H9 (cell line): ENCODE data around the gene NFIX. TPM values are rescaled to one million over a fixed set of nuclear protein-coding genes. Genes with fewer than 3 reads are reported as not detected.
A peak's percentile ranks its signal among the peaks of the same experiment; 100 is the strongest.

ENCODE experiments used
- DNase-seq: peaks from one replicate; pipeline ENCODE4 v3.0.0-alpha.2; 2017
- H2AFZ ChIP-seq: one replicate; pipeline ENCODE4 v1.6.1; 2013; ENCODE audit warnings: mild to moderate bottlenecking, low read length, control low read depth, moderate library complexity
- H2AK5ac ChIP-seq: 2 replicates; pipeline ENCODE4 v1.6.1; 2013; ENCODE audit warnings: low read length, control low read depth, mixed read lengths; ENCODE audit not compliant: insufficient read length
- H2BK120ac ChIP-seq: one replicate; pipeline ENCODE4 v1.6.1; 2013; ENCODE audit warnings: low read depth, mild to moderate bottlenecking, low read length, control low read depth, inconsistent platforms; ENCODE audit not compliant: poor library complexity, severe bottlenecking
- H2BK12ac ChIP-seq: 2 replicates; pipeline ENCODE4 v1.6.1; 2013; ENCODE audit warnings: low read length, control low read depth, mixed read lengths, low read depth; ENCODE audit not compliant: insufficient read length
- H2BK15ac ChIP-seq: 2 replicates; pipeline ENCODE4 v1.6.1; 2013; ENCODE audit warnings: low read depth, low read length, control low read depth
- H2BK20ac ChIP-seq: one replicate; pipeline ENCODE4 v1.6.1; 2013; ENCODE audit warnings: low read depth, mild to moderate bottlenecking, low read length, control low read depth, inconsistent platforms; ENCODE audit not compliant: poor library complexity, severe bottlenecking
- H2BK5ac ChIP-seq: 2 replicates; pipeline ENCODE4 v1.6.1; 2013; ENCODE audit warnings: low read length, control low read depth, mixed read lengths; ENCODE audit not compliant: insufficient read length
- H3K14ac ChIP-seq: 2 replicates; pipeline ENCODE4 v1.6.1; 2013; ENCODE audit warnings: low read length, control low read depth; ENCODE audit not compliant: insufficient read depth
- H3K18ac ChIP-seq: 2 replicates; pipeline ENCODE4 v1.6.1; 2013; ENCODE audit warnings: low read depth, mild to moderate bottlenecking, mixed read lengths, low read length, control low read depth; ENCODE audit not compliant: insufficient read length
- H3K23ac ChIP-seq: 2 replicates; pipeline ENCODE4 v1.6.1; 2013; ENCODE audit warnings: low read length, control low read depth, mixed read lengths, low read depth; ENCODE audit not compliant: insufficient read length
- H3K23me2 ChIP-seq: 2 replicates; pipeline ENCODE4 v1.6.1; 2013; ENCODE audit warnings: low read depth, mild to moderate bottlenecking, mixed read lengths, low read length, control low read depth; ENCODE audit not compliant: insufficient read length, poor library complexity, severe bottlenecking
- H3K27ac ChIP-seq: 2 replicates; pipeline ENCODE4 v1.5.1; 2013; ENCODE audit warnings: low read length, control low read depth, mixed read lengths, low read depth; ENCODE audit not compliant: insufficient read length
- H3K27me3 ChIP-seq: 2 replicates; pipeline ENCODE4 v1.6.1; 2013; ENCODE audit warnings: low read length, control low read depth, inconsistent platforms; ENCODE audit not compliant: insufficient read depth
- H3K4ac ChIP-seq: 2 replicates; pipeline ENCODE4 v1.6.1; 2013; ENCODE audit warnings: low read depth, mild to moderate bottlenecking, control low read depth, inconsistent platforms, low read length, moderate library complexity
- H3K4me1 ChIP-seq: 2 replicates; pipeline ENCODE4 v1.6.1; 2013; ENCODE audit warnings: low read length, control low read depth, inconsistent platforms; ENCODE audit not compliant: insufficient read depth
- H3K4me2 ChIP-seq: 2 replicates; pipeline ENCODE4 v1.6.1; 2013; ENCODE audit warnings: low read length, control low read depth, mixed read lengths; ENCODE audit not compliant: insufficient read length, insufficient read depth
- H3K56ac ChIP-seq: 2 replicates; pipeline ENCODE4 v1.6.1; 2013; ENCODE audit warnings: low read depth, mild to moderate bottlenecking, mixed read lengths, low read length, control low read depth; ENCODE audit not compliant: insufficient read length
- H3K79me1 ChIP-seq: 2 replicates; pipeline ENCODE4 v1.6.1; 2013; ENCODE audit warnings: low read depth, mild to moderate bottlenecking, moderate library complexity, low read length, control low read depth, inconsistent platforms; ENCODE audit not compliant: insufficient read depth, poor library complexity, severe bottlenecking
- H3K79me2 ChIP-seq: 2 replicates; pipeline ENCODE4 v1.6.1; 2013; ENCODE audit warnings: low read length, control low read depth, inconsistent platforms; ENCODE audit not compliant: insufficient read depth
- H3K9ac ChIP-seq: 2 replicates; pipeline ENCODE4 v1.6.1; 2013; ENCODE audit warnings: low read length, control low read depth, mixed read lengths; ENCODE audit not compliant: insufficient read length; ENCODE audit errors: extremely low read depth
- H3K9me3 ChIP-seq: one replicate; pipeline ENCODE4 v1.6.1; 2013; ENCODE audit warnings: low read depth, low read length, inconsistent platforms; ENCODE audit not compliant: control insufficient read depth
- H3T11ph ChIP-seq: one replicate; pipeline ENCODE4 v1.6.1; 2013; ENCODE audit warnings: mild to moderate bottlenecking, low read length, control low read depth, inconsistent platforms
- H4K20me1 ChIP-seq: one replicate; pipeline ENCODE4 v1.6.1; 2013; ENCODE audit not compliant: control insufficient read depth, insufficient read length, insufficient read depth
- H4K5ac ChIP-seq: 2 replicates; pipeline ENCODE4 v1.6.1; 2013; ENCODE audit warnings: low read depth, mild to moderate bottlenecking, mixed read lengths, low read length, control low read depth; ENCODE audit not compliant: insufficient read length
- H4K8ac ChIP-seq: replicated peaks from 2 replicates; pipeline ENCODE4 v1.6.1; 2013; ENCODE audit warnings: low read length, control low read depth, mixed read lengths, low read depth; ENCODE audit not compliant: insufficient read length
- H4K91ac ChIP-seq: 2 replicates; pipeline ENCODE4 v1.6.1; 2013; ENCODE audit warnings: low read depth, mild to moderate bottlenecking, moderate library complexity, mixed read lengths, low read length, control low read depth; ENCODE audit not compliant: insufficient read length
- H3K27ac Mint-ChIP-seq, 3 experiments: 2 replicates in 2 of 3; 3 replicates in 1 of 3; pipeline ENCODE4 v1.8.0; 2020 to 2021; ENCODE audit warnings: mixed read lengths in 3 of 3, mild to moderate bottlenecking in 1 of 3, moderate library complexity in 1 of 3
- H3K27me3 Mint-ChIP-seq: 2 replicates; pipeline ENCODE4 v1.8.0; 2021; ENCODE audit warnings: low read depth, mild to moderate bottlenecking, moderate library complexity, mixed read lengths
- H3K36me3 Mint-ChIP-seq, 3 experiments: 2 replicates in 2 of 3; 3 replicates in 1 of 3; pipeline ENCODE4 v1.8.0; 2020 to 2021; ENCODE audit warnings: low read depth in 3 of 3, mixed read lengths in 3 of 3; ENCODE audit not compliant: insufficient read depth in 1 of 3
- H3K4me1 Mint-ChIP-seq, 2 experiments: 2 replicates each; pipeline ENCODE4 v1.8.0; 2020; ENCODE audit warnings: mixed read lengths in 2 of 2
- H3K4me3 Mint-ChIP-seq, 2 experiments: 2 replicates in 1 of 2; 3 replicates in 1 of 2; pipeline ENCODE4 v1.8.0; 2020 to 2021; ENCODE audit warnings: mild to moderate bottlenecking in 2 of 2, mixed read lengths in 2 of 2, moderate library complexity in 1 of 2
- H3K9me3 Mint-ChIP-seq, 2 experiments: 2 replicates in 1 of 2; 3 replicates in 1 of 2; pipeline ENCODE4 v1.8.0; 2020; ENCODE audit warnings: mild to moderate bottlenecking in 2 of 2, mixed read lengths in 2 of 2, moderate library complexity in 1 of 2
- CTCF ChIP-seq: fragments of 200-600 bp; sonication (generic); conservative IDR thresholded peaks from 3 replicates; pipeline ENCODE4 v1.8.0; 2021; ENCODE audit warnings: antibody characterized with exemption, mild to moderate bottlenecking
- WGBS: extraction: QIAGEN DNeasy Blood & Tissue Kit; methylation state at CpG from one replicate; pipeline ENCODE4 v1.1.7; 2013; ENCODE audit warnings: missing lambda C conversion rate, low lambda C conversion rate, mixed read lengths; ENCODE audit not compliant: insufficient read length; ENCODE audit errors: extremely low coverage; 5-methylcytosine and 5-hydroxymethylcytosine counted together
- total RNA-seq: library from RNA; stranded (reverse); gene quantifications from 2 replicates; pipeline ENCODE4 v1.2.1, GENCODE V29; 2021

NFIX gene
- total RNA-seq, 1 experiment from 2014 or later: 0.31 TPM

DNA sequence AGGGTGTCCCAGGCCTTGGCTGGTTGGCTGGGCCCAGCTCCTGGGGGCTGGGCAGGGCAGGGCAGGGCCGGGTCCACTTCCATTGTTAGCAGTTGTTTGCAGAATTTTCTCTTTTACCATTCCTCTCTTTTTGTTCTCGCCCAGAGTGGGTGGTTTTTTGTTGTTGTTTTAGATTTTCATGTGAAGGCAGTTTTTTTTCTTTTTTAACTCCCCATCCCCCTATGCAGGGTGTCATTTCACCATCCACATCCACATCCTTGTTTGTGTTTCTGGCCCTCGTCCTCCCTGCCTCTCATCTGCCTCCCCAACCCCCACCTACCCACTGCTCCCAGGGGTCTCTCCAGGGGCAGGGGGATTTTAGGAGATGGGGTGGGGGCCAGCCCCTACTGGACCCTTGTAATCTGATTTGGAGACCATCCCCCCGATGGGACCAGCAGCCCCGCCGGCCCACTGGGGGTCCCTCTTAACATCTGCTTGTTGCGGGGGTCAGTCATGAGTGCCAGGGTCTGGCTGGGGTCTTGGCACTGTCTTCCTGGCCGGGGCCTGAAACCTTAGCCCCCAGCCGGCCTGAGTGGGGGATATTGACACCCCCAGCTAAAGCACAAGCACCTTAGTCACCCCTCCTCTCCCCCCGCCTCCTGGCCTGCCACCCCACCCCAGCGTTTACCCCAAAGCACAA lies 144.5 kb downstream of the NFIX start:
- no peaks in the 10 kb centered on the region for H3K27me3 ChIP-seq
- H3K4ac ChIP-seq: no peak overlapping the region
- no peak overlapping the region for H3K23ac ChIP-seq
- Mint-ChIP-seq H3K27ac (peak overlapping the region in 2 of 3 experiments; percentile 69 to 90; a peak in 2 of 7 replicates), H3K27me3 (no peaks in the 10 kb centered on the region), H3K36me3 (peaks cover 25 to 62% (median 55%) of the 10 kb centered on the region in 3 experiments; a peak in 6 of 7 replicates), H3K4me3 (peak overlapping the region in 1 of 2 experiments; percentile 56; a peak in 1 of 5 replicates), H3K4me1 (peaks cover 5 to 16% of the 10 kb centered on the region in 2 experiments; a peak in 3 of 4 replicates), H3K9me3 (no peaks in the 10 kb centered on the region)
- H3K27ac ChIP-seq: no peak overlapping the region
- H3T11ph ChIP-seq: no peak overlapping the region
- H3K56ac ChIP-seq: no peak overlapping the region
- no peak overlapping the region for H3K18ac ChIP-seq
- no peak overlapping the region for H3K14ac ChIP-seq
- no peak overlapping the region for H3K9ac ChIP-seq
- H3K9me3 ChIP-seq: no peaks in the 10 kb centered on the region
- no peaks in the 10 kb centered on the region for H3K23me2 ChIP-seq
- H4K20me1 ChIP-seq: no peaks in the 10 kb centered on the region
- no peak overlapping the region for H2BK12ac ChIP-seq
- no peak overlapping the region for H2BK120ac ChIP-seq
- no peak overlapping the region for H2AFZ ChIP-seq
- no peak overlapping the region for H4K5ac ChIP-seq
- no peak overlapping the region for H4K8ac ChIP-seq
- no peaks in the 10 kb centered on the region; the same call in 1 of the 2 replicates for H3K79me2 ChIP-seq
- no peak overlapping the region for H3K4me2 ChIP-seq
- H2BK5ac ChIP-seq: no peak overlapping the region
- no peak for TF ChIP-seq CTCF
- H2BK20ac ChIP-seq: no peak overlapping the region
- peaks cover 2% of the 10 kb centered on the region for H3K79me1 ChIP-seq
- no peaks in the 10 kb centered on the region for H3K4me1 ChIP-seq
- no peak overlapping the region for H4K91ac ChIP-seq
- H2AK5ac ChIP-seq: no peak overlapping the region
- DNase-seq: no peak
- WGBS: no CpG with 5 or more reads among the region's 11 CpGs
- no peak overlapping the region for H2BK15ac ChIP-seq
